H1 (cell line): ENCODE results near the gene SLC22A25. TPM values are rescaled to one million over a fixed set of nuclear protein-coding genes. Genes with fewer than 3 reads are reported as not detected.

Experiments
- CTCF ChIA-PET: fragments of 300-600 bp; sonication (Branson Sonifier 250); formaldehyde crosslinking; loops from one replicate; lab custom pipeline; 2021; ENCODE audit not compliant: partially characterized antibody; lab: Charles Lee
- POLR2A ChIA-PET: fragments of 300-600 bp; sonication (Branson Sonifier 250); formaldehyde crosslinking; loops from one replicate; lab custom pipeline; 2021; ENCODE audit warnings: inconsistent platforms; ENCODE audit not compliant: partially characterized antibody; lab: Charles Lee
- DNase-seq, 2 experiments: peaks; one replicate each; pipeline versions ENCODE4 v3.0.0 to v3.0.0-alpha.2; 2010 to 2022; ENCODE audit warnings: low spot score in 2 of 2, low read depth in 1 of 2, mixed read lengths in 1 of 2
- FAIRE-seq: peaks from 2 replicates; lab custom pipeline; 2011; peaks lifted over from hg19 to GRCh38; lab: Jason Lieb, UNC
- H2AFZ ChIP-seq: 2 replicates; pipeline ENCODE4 v1.8.1; 2012; ENCODE audit warnings: low read length, inconsistent platforms
- H2AK5ac ChIP-seq: 2 replicates; pipeline ENCODE4 v1.6.1; 2013; ENCODE audit warnings: low read depth, low read length
- H2BK120ac ChIP-seq: replicated peaks from 2 replicates; pipeline ENCODE3; 2013; ENCODE audit warnings: low read depth, low read length, inconsistent platforms
- H2BK12ac ChIP-seq: 2 replicates; pipeline ENCODE4 v1.6.1; 2013; ENCODE audit warnings: low read depth, low read length
- H2BK15ac ChIP-seq: 2 replicates; pipeline ENCODE4 v1.6.1; 2013; ENCODE audit warnings: low read length
- H2BK20ac ChIP-seq: 2 replicates; pipeline ENCODE4 v1.6.1; 2013; ENCODE audit warnings: low read length
- H2BK5ac ChIP-seq: 2 replicates; pipeline ENCODE4 v1.6.1; 2013; ENCODE audit warnings: low read depth, low read length
- H3K14ac ChIP-seq: 2 replicates; pipeline ENCODE4 v1.6.1; 2013; ENCODE audit warnings: inconsistent platforms; ENCODE audit not compliant: insufficient read length
- H3K18ac ChIP-seq: 2 replicates; pipeline ENCODE4 v1.6.1; 2013; ENCODE audit warnings: low read length; ENCODE audit errors: extremely low read depth
- H3K23ac ChIP-seq: 2 replicates; pipeline ENCODE4 v1.6.1; 2013; ENCODE audit warnings: inconsistent platforms; ENCODE audit not compliant: insufficient read length
- H3K23me2 ChIP-seq: 2 replicates; pipeline ENCODE4 v1.6.1; 2013; ENCODE audit warnings: low read depth, low read length
- H3K27ac ChIP-seq: 2 replicates; pipeline ENCODE4 v1.6.1; 2011; ENCODE audit warnings: low read depth, low read length, inconsistent platforms
- H3K27me3 ChIP-seq, 4 experiments: replicated peaks in 1 of 4; 1 replicate in 1 of 4; 2 replicates in 3 of 4; pipeline versions ENCODE4 v1.6.1 to v1.8.1; 2011 to 2013; ENCODE audit warnings: low read length in 3 of 4, mild to moderate bottlenecking in 3 of 4, inconsistent platforms in 2 of 4, mixed read lengths in 2 of 4, moderate library complexity in 1 of 4; ENCODE audit not compliant: control insufficient read depth in 3 of 4, insufficient read depth in 3 of 4; ENCODE audit errors: extremely low read depth in 1 of 4
- H3K36me3 ChIP-seq, 4 experiments: 2 replicates each; pipeline versions ENCODE4 v1.6.1 to v1.8.1; 2011 to 2013; ENCODE audit warnings: mild to moderate bottlenecking in 4 of 4, low read length in 3 of 4, moderate library complexity in 2 of 4, control low read depth in 1 of 4, inconsistent platforms in 1 of 4; ENCODE audit not compliant: insufficient read depth in 4 of 4, control insufficient read depth in 2 of 4
- H3K4ac ChIP-seq: replicated peaks from 2 replicates; pipeline ENCODE3; 2013; ENCODE audit warnings: low read length, low read depth, mixed read lengths, inconsistent platforms; ENCODE audit not compliant: insufficient read length
- H3K4me1 ChIP-seq, 4 experiments: replicated peaks in 1 of 4; 1 replicate in 1 of 4; 2 replicates in 3 of 4; pipeline versions ENCODE4 v1.6.1 to v1.8.1; 2011 to 2013; ENCODE audit warnings: low read length in 3 of 4, inconsistent platforms in 2 of 4, mixed read lengths in 1 of 4; ENCODE audit not compliant: insufficient read depth in 4 of 4, control insufficient read depth in 3 of 4
- H3K4me2 ChIP-seq, 2 experiments: 2 replicates each; pipeline versions ENCODE4 v1.6.1 to v1.8.1; 2011 to 2013; ENCODE audit warnings: low read depth in 2 of 2, low read length in 2 of 2, control low read depth in 1 of 2, inconsistent platforms in 1 of 2, mild to moderate bottlenecking in 1 of 2; ENCODE audit not compliant: insufficient read depth in 1 of 2
- H3K4me3 ChIP-seq, 4 experiments: fragments of 200-600, 300-600 bp in 1 of 4; sonication (generic), shearing (Covaris generic), sonication (Bioruptor Twin) in 1 of 4; 2 replicates each; pipeline versions ENCODE4 v1.5.1 to v1.8.1; 2011 to 2016; ENCODE audit warnings: low read length in 4 of 4, low read depth in 3 of 4, control low read depth in 2 of 4, inconsistent platforms in 2 of 4, mild to moderate bottlenecking in 2 of 4, mixed read lengths in 1 of 4, moderate library complexity in 1 of 4; ENCODE audit not compliant: insufficient read depth in 2 of 4; ENCODE audit errors: extremely low read depth in 1 of 4
- H3K56ac ChIP-seq: replicated peaks from 2 replicates; pipeline ENCODE3; 2013; ENCODE audit warnings: low read depth, mild to moderate bottlenecking, mixed read lengths, low read length, inconsistent platforms; ENCODE audit not compliant: insufficient read length
- H3K79me1 ChIP-seq: 2 replicates; pipeline ENCODE4 v1.6.1; 2013; ENCODE audit warnings: low read depth, low read length, control low read depth
- H3K79me2 ChIP-seq, 2 experiments: 2 replicates each; pipeline versions ENCODE4 v1.6.1 to v1.8.1; 2012 to 2013; ENCODE audit warnings: low read length in 2 of 2, mild to moderate bottlenecking in 2 of 2, inconsistent platforms in 1 of 2; ENCODE audit not compliant: insufficient read depth in 2 of 2, control insufficient read depth in 1 of 2
- H3K9ac ChIP-seq, 4 experiments: replicated peaks in 1 of 4; 1 replicate in 1 of 4; 2 replicates in 3 of 4; pipeline versions ENCODE4 v1.6.1 to v1.8.1; 2011 to 2013; ENCODE audit warnings: low read depth in 3 of 4, low read length in 3 of 4, control low read depth in 2 of 4, mild to moderate bottlenecking in 2 of 4, moderate library complexity in 2 of 4, inconsistent platforms in 1 of 4; ENCODE audit errors: extremely low read depth in 1 of 4
- H3K9me3 ChIP-seq, 2 experiments: 2 replicates each; pipeline versions ENCODE4 v1.6.1 to v1.8.1; 2012 to 2013; ENCODE audit warnings: mild to moderate bottlenecking in 2 of 2, moderate library complexity in 2 of 2, control low read depth in 1 of 2, inconsistent platforms in 1 of 2, low read depth in 1 of 2, low read length in 1 of 2, mixed read lengths in 1 of 2; ENCODE audit not compliant: insufficient read depth in 2 of 2
- H4K20me1 ChIP-seq, 2 experiments: replicated peaks in 1 of 2; 2 replicates each; pipeline versions ENCODE3 to v1.8.1; 2011 to 2013; ENCODE audit warnings: inconsistent platforms in 2 of 2, low read length in 2 of 2, mild to moderate bottlenecking in 1 of 2; ENCODE audit not compliant: insufficient read depth in 2 of 2, control insufficient read depth in 1 of 2
- H4K5ac ChIP-seq: 2 replicates; pipeline ENCODE4 v1.6.1; 2013; ENCODE audit warnings: low read length, low read depth, mixed read lengths, inconsistent platforms; ENCODE audit not compliant: insufficient read length
- H4K8ac ChIP-seq: 2 replicates; pipeline ENCODE4 v1.8.0; 2013; ENCODE audit warnings: mild to moderate bottlenecking, moderate library complexity, low read length, inconsistent platforms; ENCODE audit not compliant: insufficient read depth; ENCODE audit errors: extremely low read depth
- H4K91ac ChIP-seq: replicated peaks from 2 replicates; pipeline ENCODE3; 2013; ENCODE audit warnings: low read length, mixed read lengths, inconsistent platforms; ENCODE audit not compliant: insufficient read length
- WGBS, 2 experiments: shearing (Covaris generic) in 1 of 2; methylation state at CpG; one replicate each; pipeline versions ENCODE4 v1.1.6 to v1.1.7; 2013 to 2015; ENCODE audit warnings: low lambda C conversion rate in 2 of 2, mixed read lengths in 2 of 2, inconsistent platforms in 1 of 2, low coverage in 1 of 2, missing lambda C conversion rate in 1 of 2; ENCODE audit not compliant: insufficient replicate concordance in 2 of 2, insufficient coverage in 1 of 2, insufficient read length in 1 of 2; ENCODE audit errors: extremely low coverage in 1 of 2, missing lambda C conversion rate in 1 of 2; 5-methylcytosine and 5-hydroxymethylcytosine counted together
- polyA plus RNA-seq, 7 experiments: library from polyadenylated mRNA; depleted of rRNA in 3 of 7; stranded (reverse) in 5 of 7; unstranded in 2 of 7; fragments of >200 nt in 5 of 7; fragments of 200-250 nt in 2 of 7; gene quantifications; 1 replicate in 5 of 7; 2 replicates in 1 of 7; 4 replicates in 1 of 7; pipeline versions ENCODE4 v1.2.1 to v1.2.3, GENCODE V29; 2011 to 2013; ENCODE audit warnings: missing spikeins in 2 of 7, mixed read lengths in 2 of 7
- total RNA-seq: library from RNA; stranded (reverse); fragmentation: NEBNext Ultra II Directional; extraction: Animal tissue kit (Norgen Biotek cat#: 25700); gene quantifications from 2 replicates; pipeline ENCODE4 v1.2.1, GENCODE V29; 2021

The SLC22A25 gene
- total and polyA plus RNA-seq, 2 of the 8 experiments (the other 6 are each of a cell fraction or from before 2014, with no cell fraction given), result not detected

DNA sequence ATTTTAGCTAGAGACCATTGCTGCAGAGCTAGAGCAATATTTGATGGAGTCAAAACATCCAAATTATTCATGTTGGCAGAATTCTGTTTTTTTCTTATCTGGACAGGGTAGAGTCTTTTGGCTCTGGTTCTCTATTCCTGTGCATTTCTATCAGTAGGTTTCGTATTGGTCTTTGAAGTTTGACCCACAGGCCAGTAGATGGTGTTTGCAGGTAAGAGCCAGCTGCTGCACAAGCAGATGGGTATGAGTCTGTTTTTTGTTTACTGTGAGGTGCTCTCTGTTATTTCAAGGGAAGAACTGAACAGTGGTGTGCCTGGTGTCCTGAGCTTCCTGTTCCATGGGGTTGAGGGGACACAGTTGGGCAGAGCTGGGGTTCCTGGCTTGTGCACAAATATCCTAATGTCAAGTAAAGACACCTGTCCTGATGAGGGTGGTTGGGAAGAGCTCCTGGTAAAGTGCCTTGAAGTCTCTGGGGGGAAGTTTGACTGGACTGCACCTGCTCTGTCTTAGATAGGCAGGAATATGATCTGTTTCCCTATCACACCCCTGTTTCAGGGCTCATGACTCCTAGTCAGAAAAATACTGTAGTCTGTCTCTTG is 34.0 kb upstream of the SLC22A25 start:
- Histone ChIP-seq H3K14ac (no peak overlapping the region), H3K4me1 (no peaks in the 10 kb centered on the region), H2AK5ac (no peak overlapping the region), H2AFZ (no peak overlapping the region), H2BK20ac (no peak overlapping the region), H3K23ac (no peak overlapping the region), H3K4ac (no peak overlapping the region), H3K23me2 (no peaks in the 10 kb centered on the region), H3K36me3 (no peaks in the 10 kb centered on the region), H3K79me2 (no peaks in the 10 kb centered on the region), H2BK12ac (no peak overlapping the region), H3K18ac (no peak overlapping the region), H3K9ac (no peak overlapping the region), H3K4me2 (no peak overlapping the region), H4K91ac (no peak overlapping the region), H3K27ac (no peak overlapping the region), H4K5ac (no peak overlapping the region), H3K27me3 (0 out of 7 replicates have a peak, but pooled peaks cover 0 to 3% (median 0%) of the 10 kb centered on the region in 4 experiments), H2BK5ac (no peak overlapping the region), H3K79me1 (no peaks in the 10 kb centered on the region), H2BK15ac (no peak overlapping the region), H3K56ac (no peak overlapping the region), H3K9me3 (no peaks in the 10 kb centered on the region), H4K8ac (no peak overlapping the region), H3K4me3 (no peak overlapping the region), H4K20me1 (no peaks in the 10 kb centered on the region), H2BK120ac (no peak overlapping the region)
- peak; percentile 28 for FAIRE-seq
- 76% methylated on average over 1 of the region's 1 CpG; no CpG with 5 or more reads in 1 of the 2 experiments for WGBS, 2 experiments
- ChIA-PET POLR2A (no interaction called here), CTCF (interaction anchor here (0.6 to 2.0 kb wide), 13 partner anchors 13 to 407 kb away, joined by 3 to 7 read pairs (median 3); no protein-coding TSS in a partner anchor)
- DNase-seq, result no peak
